Cardiac fibroblast (primary cell): ENCODE measurements around the gene TBX3.
"Not testable (repeated sequence)": the region's sequence is repeated elsewhere in the genome, so short reads cannot be mapped to it uniquely, and the experiment has no call there.

Source experiments
- DNase-seq, 2 donors: peaks; one replicate each; pipeline versions ENCODE4 v3.0.0 to v3.0.0-alpha.2; 2010; ENCODE audit warnings: low read depth in 2 of 2
- H3K4me3 ChIP-seq, 2 donors: replicated peaks in 1 of 2; 1 replicate in 1 of 2; 2 replicates in 1 of 2; pipeline ENCODE4 v1.5.1; 2011; ENCODE audit warnings: low read depth in 2 of 2, low read length in 2 of 2, mild to moderate bottlenecking in 2 of 2, moderate library complexity in 1 of 2
- CTCF ChIP-seq: IDR thresholded peaks from one replicate; pipeline ENCODE4 v1.5.1; 2011; ENCODE audit warnings: low read depth, mild to moderate bottlenecking, low read length, inconsistent platforms

TBX3 gene

GRCh38 chr12:114684098-114684869, at the start of gene TBX3:
TBX3 (minus strand) TSS chr12:114684175; CDS start chr12:114683200, 975 bp downstream.
- peak; percentile 58 for TF ChIP-seq CTCF
- DNase-seq: peak; percentile 99
- H3K4me3 ChIP-seq: peak within 1 kb of the TSS; percentile 70 to 85

- DNase-seq: no peak
- no peak overlapping the region for H3K4me3 ChIP-seq
- no peak for TF ChIP-seq CTCF
Observed at GRCh38 chr12:114732426-114733030, 48.6 kb upstream of the TBX3 start.

GRCh38 chr12:114729731-114730130, 45.8 kb upstream of the TBX3 start:
- TF ChIP-seq CTCF: no peak
- peak in 1 of 2 donors; percentile 77 for DNase-seq
- no peak overlapping the region for H3K4me3 ChIP-seq

GRCh38 chr12:114726092-114726710, 42.2 kb upstream of the TBX3 start:
- no peak overlapping the region for H3K4me3 ChIP-seq
- TF ChIP-seq CTCF: no peak
- peak in 1 of 2 donors; percentile 5 for DNase-seq

GRCh38 chr12:114722176-114722575, 38.2 kb upstream of the TBX3 start:
- DNase-seq, H3K4me3 ChIP-seq: not testable (repeated sequence)

GRCh38 chr12:114721266-114721665, 37.3 kb upstream of the TBX3 start:
- no peak overlapping the region for H3K4me3 ChIP-seq
- TF ChIP-seq CTCF: no peak
- no peak for DNase-seq
